H54 (cell line): ENCODE measurements around the gene GPC6.
A peak's percentile ranks its signal among the peaks of the same experiment; 100 is the strongest.
"Not testable (repeated sequence)": the region's sequence is repeated elsewhere in the genome, so short reads cannot be mapped to it uniquely, and the experiment has no call there.

ENCODE experiments used
- DNase-seq: peaks from one replicate; pipeline ENCODE4 v3.0.0; 2011; ENCODE audit warnings: low spot score, mixed read lengths; ENCODE audit not compliant: insufficient read length
- FAIRE-seq: peaks from 3 replicates; lab custom pipeline; 2011; peaks lifted over from hg19 to GRCh38; lab: Jason Lieb, UNC
- POLR2A ChIP-seq: IDR thresholded peaks from 2 replicates; pipeline ENCODE4 v1.6.1; 2011; ENCODE audit warnings: low read depth, mild to moderate bottlenecking, low read length

Gene GPC6

GRCh38 chr13:94198681-94199080, 972.1 kb downstream of the GPC6 start:
- FAIRE-seq, result peak; percentile 97
- no peak for DNase-seq
- TF ChIP-seq POLR2A, result no peak

GRCh38 chr13:94199135-94199534, 972.5 kb downstream of the GPC6 start:
- FAIRE-seq (no peak), DNase-seq (no peak)
- TF ChIP-seq POLR2A, result no peak

- FAIRE-seq (no peak), DNase-seq (no peak)
- no peak for TF ChIP-seq POLR2A
These were observed 974.4 kb downstream of the GPC6 start for GRCh38 chr13:94201022-94201421.

GRCh38 chr13:94204163-94204562, 977.6 kb downstream of the GPC6 start:
- FAIRE-seq (peak; percentile 15), DNase-seq (no peak)
- no peak for TF ChIP-seq POLR2A

- no peak for TF ChIP-seq POLR2A
- no peak for FAIRE-seq
- no peak for DNase-seq
These were observed 978.3 kb downstream of the GPC6 start for GRCh38 chr13:94204946-94205345.

- DNase-seq (no peak), FAIRE-seq (no peak)
- TF ChIP-seq POLR2A, result no peak
These were observed 979.3 kb downstream of the GPC6 start for GRCh38 chr13:94205896-94206295.

GRCh38 chr13:94209117-94209516, 982.5 kb downstream of the GPC6 start:
- no peak for TF ChIP-seq POLR2A
- DNase-seq (no peak), FAIRE-seq (peak; percentile 75)

- DNase-seq, FAIRE-seq: not testable (repeated sequence)
These were observed 983.3 kb downstream of the GPC6 start for GRCh38 chr13:94209913-94210312.

GRCh38 chr13:94210816-94211215, 984.2 kb downstream of the GPC6 start:
- FAIRE-seq (peak; percentile 36), DNase-seq (no peak)
- TF ChIP-seq POLR2A, result no peak

GRCh38 chr13:94212196-94212595, 985.6 kb downstream of the GPC6 start:
- no peak for TF ChIP-seq POLR2A
- peak; percentile 66 for FAIRE-seq
- no peak for DNase-seq

GRCh38 chr13:94214121-94214520, 987.5 kb downstream of the GPC6 start:
- no peak for TF ChIP-seq POLR2A
- DNase-seq (no peak), FAIRE-seq (peak; percentile 23)

- no peak for DNase-seq
- FAIRE-seq, result no peak
- no peak for TF ChIP-seq POLR2A
These were observed 988.4 kb downstream of the GPC6 start for GRCh38 chr13:94214975-94215374.

- DNase-seq, result no peak
- FAIRE-seq, result no peak
- TF ChIP-seq POLR2A, result no peak
These were observed 989.9 kb downstream of the GPC6 start for GRCh38 chr13:94216476-94216875.

GRCh38 chr13:94217370-94217769, 990.8 kb downstream of the GPC6 start:
- FAIRE-seq, result peak; percentile 76
- DNase-seq, result no peak
- no peak for TF ChIP-seq POLR2A

- FAIRE-seq, result no peak
- DNase-seq, result no peak
- no peak for TF ChIP-seq POLR2A
These were observed 991.9 kb downstream of the GPC6 start for GRCh38 chr13:94218537-94218936.

- TF ChIP-seq POLR2A, result no peak
- no peak for FAIRE-seq
- no peak for DNase-seq
These were observed 992.3 kb downstream of the GPC6 start for GRCh38 chr13:94218951-94219350.

- FAIRE-seq (no peak), DNase-seq (no peak)
- no peak for TF ChIP-seq POLR2A
These were observed 998.1 kb downstream of the GPC6 start for GRCh38 chr13:94224670-94225069.
